Urinary bladder (tissue), 4 donors: ENCODE measurements around the gene ARID5B. TPM values are rescaled to one million over a fixed set of nuclear protein-coding genes. Genes with fewer than 3 reads are reported as not detected.

ENCODE experiments used
- DNase-seq: peaks from one replicate; pipeline ENCODE4 v3.0.0-alpha.2; 2015; ENCODE audit errors: extremely low spot score
- H3K27ac ChIP-seq: one replicate; pipeline ENCODE4 v1.5.1; 2013; ENCODE audit warnings: low read depth, mild to moderate bottlenecking, moderate library complexity
- H3K36me3 ChIP-seq: one replicate; pipeline ENCODE4 v1.6.1; 2013; ENCODE audit warnings: mild to moderate bottlenecking, moderate library complexity; ENCODE audit not compliant: insufficient read depth
- H3K4me1 ChIP-seq: one replicate; pipeline ENCODE4 v1.6.1; 2013; ENCODE audit warnings: mild to moderate bottlenecking, moderate library complexity; ENCODE audit not compliant: insufficient read depth
- H3K4me3 ChIP-seq: one replicate; pipeline ENCODE4 v1.5.1; 2013; ENCODE audit warnings: low read depth, low read length
- WGBS: extraction: QIAGEN DNeasy Blood & Tissue Kit; methylation state at CpG from one replicate; pipeline ENCODE4 v1.1.7; 2013; 5-methylcytosine and 5-hydroxymethylcytosine counted together
- polyA plus RNA-seq: library from polyadenylated mRNA; stranded (reverse); fragments of 200-250 nt; gene quantifications from one replicate; pipeline ENCODE4 v1.2.3, GENCODE V29; 2013
- total RNA-seq: library from RNA; depleted of rRNA; stranded (reverse); fragments of >200 nt; gene quantifications from one replicate; pipeline ENCODE4 v1.2.3, GENCODE V29; 2014
- donor health status: healthy with polysubstance abuse.
- donor health status: healthy.

The ARID5B gene
- total and polyA plus RNA-seq, 2 donors: 23.5 to 52.5 TPM

GRCh38 chr10:62113680-62114079 is 212.2 kb downstream of the ARID5B start:
- WGBS: 92% methylated on average over 4 of the region's 4 CpGs
- Histone ChIP-seq H3K27ac (no peak overlapping the region), H3K4me1 (no peaks in the 10 kb centered on the region), H3K36me3 (no peaks in the 10 kb centered on the region), H3K4me3 (no peak overlapping the region)
- no peak for DNase-seq

GRCh38 chr10:62115321-62115720 is 213.8 kb downstream of the ARID5B start:
- H3K27ac ChIP-seq: no peak overlapping the region
- no peak for DNase-seq
- 95% methylated on average over 4 of the region's 4 CpGs for WGBS
- H3K4me1 ChIP-seq: no peaks in the 10 kb centered on the region
- H3K4me3 ChIP-seq: no peak overlapping the region
- no peaks in the 10 kb centered on the region for H3K36me3 ChIP-seq

GRCh38 chr10:62115842-62116241 is 214.3 kb downstream of the ARID5B start:
- Histone ChIP-seq H3K4me3 (no peak overlapping the region), H3K4me1 (no peaks in the 10 kb centered on the region), H3K27ac (no peak overlapping the region), H3K36me3 (no peaks in the 10 kb centered on the region)
- no peak for DNase-seq
- WGBS: 97% methylated on average over 5 of the region's 5 CpGs

GRCh38 chr10:62116896-62117295 is 215.4 kb downstream of the ARID5B start:
- H3K4me1 ChIP-seq: no peaks in the 10 kb centered on the region
- DNase-seq: no peak
- no peak overlapping the region for H3K27ac ChIP-seq
- H3K36me3 ChIP-seq: no peaks in the 10 kb centered on the region
- WGBS: 87% methylated on average over 6 of the region's 6 CpGs
- H3K4me3 ChIP-seq: no peak overlapping the region

GRCh38 chr10:62121187-62121530 is 219.7 kb downstream of the ARID5B start:
- Histone ChIP-seq H3K27ac (no peak overlapping the region), H3K36me3 (no peaks in the 10 kb centered on the region), H3K4me1 (no peaks in the 10 kb centered on the region), H3K4me3 (no peak overlapping the region)
- WGBS: 93% methylated on average over 1 of the region's 1 CpG
- no peak for DNase-seq

- Histone ChIP-seq H3K4me1 (no peaks in the 10 kb centered on the region), H3K36me3 (no peaks in the 10 kb centered on the region), H3K4me3 (no peak overlapping the region), H3K27ac (no peak overlapping the region)
- 91% methylated on average over 2 of the region's 2 CpGs for WGBS
- DNase-seq: no peak
Observed at GRCh38 chr10:62127975-62128374, 226.5 kb downstream of the ARID5B start.

GRCh38 chr10:62130948-62131347 is 229.4 kb downstream of the ARID5B start:
- Histone ChIP-seq H3K4me1 (no peaks in the 10 kb centered on the region), H3K4me3 (no peak overlapping the region), H3K27ac (no peak overlapping the region), H3K36me3 (no peaks in the 10 kb centered on the region)
- WGBS: 69% methylated on average over 3 of the region's 3 CpGs
- DNase-seq: no peak

- Histone ChIP-seq H3K27ac (no peak overlapping the region), H3K4me3 (no peak overlapping the region), H3K4me1 (no peaks in the 10 kb centered on the region), H3K36me3 (no peaks in the 10 kb centered on the region)
- DNase-seq: no peak
- WGBS: 94% methylated on average over 4 of the region's 4 CpGs
Observed at GRCh38 chr10:62131724-62132123, 230.2 kb downstream of the ARID5B start.

- no peak overlapping the region for H3K27ac ChIP-seq
- H3K4me1 ChIP-seq: no peaks in the 10 kb centered on the region
- H3K36me3 ChIP-seq: no peaks in the 10 kb centered on the region
- no peak for DNase-seq
- no peak overlapping the region for H3K4me3 ChIP-seq
Observed at GRCh38 chr10:62133618-62134017, 232.1 kb downstream of the ARID5B start.

GRCh38 chr10:62136931-62137330 is 235.4 kb downstream of the ARID5B start:
- Histone ChIP-seq H3K36me3 (no peaks in the 10 kb centered on the region), H3K27ac (no peak overlapping the region), H3K4me3 (no peak overlapping the region), H3K4me1 (no peaks in the 10 kb centered on the region)
- no peak for DNase-seq
- 56% methylated on average over 3 of the region's 3 CpGs for WGBS

Other genes starting within 250 kb of the ARID5B start
- gene CABCOCO1, start 238.8 kb upstream of the ARID5B start, total RNA-seq: 2.0 TPM
- gene CABCOCO1, start 238.8 kb upstream of the ARID5B start, polyA plus RNA-seq: 0.61 TPM